GM18517 (cell line): ENCODE data around the gene SH3BP5L.
A peak's percentile ranks its signal among the peaks of the same experiment; 100 is the strongest.
"Not testable (repeated sequence)": the region's sequence is repeated elsewhere in the genome, so short reads cannot be mapped to it uniquely, and the experiment has no call there.

Source experiments
- ATAC-seq: cut with Tn5 transposase; IDR thresholded peaks from one replicate; pipeline ENCODE4 v1.9.1; 2021; ENCODE audit warnings: mild to moderate bottlenecking, moderate library complexity; ENCODE audit not compliant: unreplicated experiment

The SH3BP5L gene

DNA sequence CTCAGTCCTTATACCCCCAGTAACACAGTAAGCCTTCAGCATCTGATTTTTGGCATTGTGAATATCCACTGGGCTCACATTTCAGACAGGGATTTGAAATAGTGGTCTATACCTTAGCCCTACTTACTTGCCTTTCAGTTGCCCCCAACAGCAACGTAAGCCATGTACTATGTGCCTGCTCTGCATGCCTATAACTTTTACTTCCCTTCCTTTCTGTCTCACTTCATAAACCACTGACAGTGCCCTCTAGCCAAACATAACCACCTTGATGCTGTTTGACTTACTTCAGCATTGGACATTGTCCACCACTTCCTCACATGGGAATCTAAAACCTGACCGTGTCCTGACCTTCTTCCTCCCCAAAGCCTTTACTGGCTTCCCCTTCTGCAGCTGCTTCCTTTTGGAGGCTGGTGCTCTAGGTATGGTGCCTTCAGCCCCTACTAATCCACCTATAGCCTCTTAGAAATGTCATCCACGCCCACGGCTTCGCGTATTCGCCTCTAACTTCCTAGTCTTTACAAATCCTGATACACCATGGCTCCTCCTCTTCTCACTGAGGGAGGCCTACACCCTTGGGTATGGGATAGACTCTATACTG, 8.7 kb upstream of the SH3BP5L start:
- ATAC-seq, result no peak

GRCh38 chr1:248831842-248832241, 6.1 kb upstream of the SH3BP5L start:
- ATAC-seq, result no peak

- not testable (repeated sequence) for ATAC-seq
These were observed 5.0 kb upstream of the SH3BP5L start for GRCh38 chr1:248830718-248831017.

DNA sequence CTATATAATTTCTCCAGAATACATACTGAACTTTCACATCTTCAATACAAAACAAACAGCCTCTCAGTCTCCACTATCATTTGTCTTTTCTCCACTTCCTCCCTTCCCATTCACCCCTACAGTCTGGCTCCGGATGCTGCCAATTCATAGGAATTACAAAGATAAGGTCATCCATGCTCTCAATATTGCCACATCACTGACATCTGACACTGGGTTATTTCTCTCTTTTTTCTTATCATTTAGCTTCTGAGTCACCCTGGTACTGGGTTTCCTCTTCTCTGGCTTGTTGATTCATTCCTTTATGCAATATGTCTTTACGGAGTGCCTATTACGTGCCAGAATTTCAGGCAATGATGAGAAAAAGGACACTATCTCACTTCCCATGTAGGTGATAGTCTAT, 3.1 kb upstream of the SH3BP5L start:
- ATAC-seq, result no peak

GRCh38 chr1:248825573-248825908, 174 bp downstream of the SH3BP5L start:
- ATAC-seq, result no peak

- ATAC-seq, result no peak
These were observed 579 bp downstream of the SH3BP5L start for GRCh38 chr1:248825136-248825535.

GRCh38 chr1:248824701-248825100, 1.0 kb downstream of the SH3BP5L start:
- ATAC-seq, result no peak

- ATAC-seq, result no peak
These were observed 1.4 kb downstream of the SH3BP5L start for GRCh38 chr1:248824301-248824700.

- ATAC-seq, result no peak
These were observed 2.2 kb downstream of the SH3BP5L start for GRCh38 chr1:248823517-248824001.

GRCh38 chr1:248822148-248823032, 3.3 kb downstream of the SH3BP5L start:
- ATAC-seq, result peak; percentile 49

DNA sequence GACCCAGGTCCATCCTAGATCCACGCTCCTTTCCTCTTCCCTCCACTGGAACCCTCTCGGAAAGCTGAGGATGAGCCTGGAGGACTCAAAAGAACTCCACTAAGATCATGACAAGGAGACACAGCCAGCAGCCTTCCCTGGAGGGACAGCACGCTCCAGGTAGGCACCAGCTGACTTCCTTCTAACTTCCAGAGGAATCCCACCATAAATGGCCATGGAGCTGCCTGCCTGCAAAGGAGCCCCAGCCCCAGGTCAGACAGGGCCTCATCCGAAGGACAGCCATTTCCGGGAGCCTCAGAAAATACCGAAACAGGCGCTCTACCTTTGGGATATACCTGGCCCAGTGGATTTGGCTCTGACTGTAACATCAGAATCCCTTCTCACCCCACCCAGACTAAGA, 4.1 kb downstream of the SH3BP5L start:
- no peak for ATAC-seq

- ATAC-seq, result no peak
These were observed 4.6 kb downstream of the SH3BP5L start for GRCh38 chr1:248821101-248821500.

GRCh38 chr1:248820041-248820585, 5.6 kb downstream of the SH3BP5L start:
- ATAC-seq, result no peak

- no peak for ATAC-seq
These were observed 7.0 kb downstream of the SH3BP5L start for GRCh38 chr1:248818505-248819374.

GRCh38 chr1:248817065-248817464, 8.7 kb downstream of the SH3BP5L start:
- ATAC-seq, result no peak

DNA sequence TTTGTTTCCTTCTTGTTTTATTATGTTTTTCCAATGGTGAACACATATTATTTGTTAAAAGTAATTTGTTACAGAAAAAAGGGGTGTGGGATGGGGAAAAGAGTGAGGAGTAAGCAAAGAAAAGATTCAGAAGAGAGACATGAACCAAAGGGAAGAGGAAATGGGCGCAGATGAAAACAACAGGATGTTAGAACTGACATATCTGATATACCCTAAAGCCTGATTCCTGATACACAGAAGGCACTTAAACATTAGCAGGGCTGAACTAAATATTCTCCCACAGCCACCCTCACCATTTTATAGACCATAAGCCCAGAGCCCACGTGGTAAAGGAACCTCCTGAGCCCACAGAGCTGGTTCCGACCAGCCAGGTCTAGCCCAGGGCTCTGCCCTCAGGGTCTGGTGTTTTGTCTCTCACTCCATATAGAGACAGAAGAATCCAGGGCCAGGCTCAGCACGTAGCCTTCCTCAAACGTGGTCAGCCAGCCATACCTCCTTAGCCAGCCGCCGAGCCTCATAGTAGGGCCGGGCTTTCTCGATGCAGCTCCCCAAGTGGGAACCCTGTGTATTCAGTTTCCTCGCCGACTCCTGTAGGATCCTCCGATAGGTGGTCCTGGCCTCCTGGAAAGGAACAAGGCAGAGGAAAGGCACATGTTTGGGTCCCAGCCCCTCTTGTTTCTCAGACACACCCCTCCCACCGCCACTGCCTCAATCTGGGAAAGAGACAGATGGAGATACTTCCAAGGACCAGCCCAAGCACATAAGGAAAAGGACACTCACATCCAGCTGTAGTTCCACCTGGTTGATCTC, 9.5 kb downstream of the SH3BP5L start:
- ATAC-seq, result no peak

DNA sequence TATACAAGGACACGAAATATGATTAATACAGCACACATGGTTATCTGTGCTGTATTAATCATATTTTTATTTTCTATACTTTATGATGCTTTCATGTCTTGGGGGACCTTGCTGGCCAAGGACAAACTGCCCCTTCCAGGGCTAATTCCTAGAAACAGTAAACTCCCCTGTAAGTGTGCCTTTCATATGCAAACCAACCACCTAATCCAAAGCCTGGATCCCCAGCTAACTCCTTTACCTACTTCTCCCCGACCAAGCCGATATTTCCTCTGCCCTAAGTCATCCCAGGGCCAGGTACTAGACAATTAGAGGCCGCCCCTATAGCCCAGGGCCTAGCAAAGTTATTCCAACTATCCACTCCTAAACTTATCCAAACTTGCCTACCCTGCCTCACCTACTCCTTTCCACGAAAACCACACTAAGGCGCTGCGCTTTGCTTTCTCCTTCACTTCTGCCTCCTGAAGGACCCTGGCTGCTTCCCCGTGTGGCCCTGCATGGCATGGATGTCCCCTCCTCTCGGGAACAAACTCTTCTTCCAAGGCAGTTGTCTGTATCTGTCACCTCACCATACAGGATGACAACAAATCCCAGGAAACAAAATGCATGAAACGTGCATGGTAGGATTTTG, 10.2 kb downstream of the SH3BP5L start:
- ATAC-seq, result no peak

DNA sequence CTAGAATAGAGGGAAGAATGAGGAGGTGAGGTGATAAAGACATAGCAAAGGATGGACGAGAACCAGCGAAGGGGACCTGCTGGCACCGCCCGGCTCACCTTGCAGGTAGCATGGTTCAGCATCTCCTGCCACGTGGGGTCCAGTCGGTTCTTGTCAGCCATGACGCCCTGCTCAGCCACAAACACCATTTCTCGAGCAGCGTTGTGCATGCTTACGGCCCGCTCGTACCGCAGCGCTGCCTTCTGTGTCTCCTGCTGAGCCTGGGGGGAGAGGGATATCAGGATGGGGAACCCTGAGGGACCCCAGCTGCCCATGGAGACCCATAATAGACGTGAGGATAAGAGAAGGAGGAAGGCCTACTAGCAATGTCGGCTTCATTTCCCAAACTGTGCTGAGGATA, 11.4 kb downstream of the SH3BP5L start:
- no peak for ATAC-seq

GRCh38 chr1:248813546-248813945, 12.2 kb downstream of the SH3BP5L start:
- no peak for ATAC-seq
